ENCODE measurements around the gene SDSL. TPM values are rescaled to one million over a fixed set of nuclear protein-coding genes. Genes with fewer than 3 reads are reported as not detected.

Gene SDSL
- total and polyA plus RNA-seq, 2 of the 13 experiments (the other 11 are each of a cell fraction or from before 2014, with no cell fraction given): 1.2 to 1.7 TPM

- TF ChIP-seq, protein P1, sequence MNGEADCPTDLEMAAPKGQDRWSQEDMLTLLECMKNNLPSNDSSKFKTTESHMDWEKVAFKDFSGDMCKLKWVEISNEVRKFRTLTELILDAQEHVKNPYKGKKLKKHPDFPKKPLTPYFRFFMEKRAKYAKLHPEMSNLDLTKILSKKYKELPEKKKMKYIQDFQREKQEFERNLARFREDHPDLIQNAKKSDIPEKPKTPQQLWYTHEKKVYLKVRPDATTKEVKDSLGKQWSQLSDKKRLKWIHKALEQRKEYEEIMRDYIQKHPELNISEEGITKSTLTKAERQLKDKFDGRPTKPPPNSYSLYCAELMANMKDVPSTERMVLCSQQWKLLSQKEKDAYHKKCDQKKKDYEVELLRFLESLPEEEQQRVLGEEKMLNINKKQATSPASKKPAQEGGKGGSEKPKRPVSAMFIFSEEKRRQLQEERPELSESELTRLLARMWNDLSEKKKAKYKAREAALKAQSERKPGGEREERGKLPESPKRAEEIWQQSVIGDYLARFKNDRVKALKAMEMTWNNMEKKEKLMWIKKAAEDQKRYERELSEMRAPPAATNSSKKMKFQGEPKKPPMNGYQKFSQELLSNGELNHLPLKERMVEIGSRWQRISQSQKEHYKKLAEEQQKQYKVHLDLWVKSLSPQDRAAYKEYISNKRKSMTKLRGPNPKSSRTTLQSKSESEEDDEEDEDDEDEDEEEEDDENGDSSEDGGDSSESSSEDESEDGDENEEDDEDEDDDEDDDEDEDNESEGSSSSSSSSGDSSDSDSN (CRISPR knock-in tag; IDR thresholded peaks at IDR 0.05): no peak
- TF ChIP-seq NAIF1 (CRISPR knock-in tag; IDR thresholded peaks at IDR 0.05; ENCODE audit: borderline replicate concordance) (no peak), NFRKB (IDR thresholded peaks at IDR 0.05) (no peak), ATF6 (CRISPR knock-in tag; conservative IDR thresholded peaks at IDR 0.05) (no peak), POLR2AphosphoS5 (IDR thresholded peaks at IDR 0.05; ENCODE audit: low read depth, low read length) (no peak), ATF1 (CRISPR knock-in tag; IDR thresholded peaks at IDR 0.05) (no peak), GPN1 (CRISPR knock-in tag; IDR thresholded peaks at IDR 0.05; ENCODE audit: borderline replicate concordance) (no peak), POGK (CRISPR knock-in tag; conservative IDR thresholded peaks at IDR 0.05) (no peak), HIVEP1 (CRISPR knock-in tag; IDR thresholded peaks at IDR 0.05) (no peak), HES4 (CRISPR knock-in tag; IDR thresholded peaks at IDR 0.05; ENCODE audit: borderline replicate concordance) (no peak), ZNF18 (CRISPR knock-in tag; IDR thresholded peaks at IDR 0.05; ENCODE audit: insufficient replicate concordance) (no peak), BATF2 (CRISPR knock-in tag; IDR thresholded peaks at IDR 0.05) (no peak), MIXL1 (CRISPR knock-in tag; IDR thresholded peaks at IDR 0.05) (no peak), CCAR2 (optimal IDR thresholded peaks at IDR 0.05; ENCODE audit: low read depth, low read length) (no peak)
- TF ChIP-seq, protein P2, sequence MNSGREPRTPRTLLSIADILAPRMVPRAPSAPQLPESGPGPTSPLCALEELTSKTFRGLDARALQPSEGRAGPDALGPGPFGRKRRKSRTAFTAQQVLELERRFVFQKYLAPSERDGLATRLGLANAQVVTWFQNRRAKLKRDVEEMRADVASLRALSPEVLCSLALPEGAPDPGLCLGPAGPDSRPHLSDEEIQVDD (CRISPR knock-in tag; IDR thresholded peaks at IDR 0.05; ENCODE audit: borderline replicate concordance): no peak
- TF ChIP-seq, protein P3, sequence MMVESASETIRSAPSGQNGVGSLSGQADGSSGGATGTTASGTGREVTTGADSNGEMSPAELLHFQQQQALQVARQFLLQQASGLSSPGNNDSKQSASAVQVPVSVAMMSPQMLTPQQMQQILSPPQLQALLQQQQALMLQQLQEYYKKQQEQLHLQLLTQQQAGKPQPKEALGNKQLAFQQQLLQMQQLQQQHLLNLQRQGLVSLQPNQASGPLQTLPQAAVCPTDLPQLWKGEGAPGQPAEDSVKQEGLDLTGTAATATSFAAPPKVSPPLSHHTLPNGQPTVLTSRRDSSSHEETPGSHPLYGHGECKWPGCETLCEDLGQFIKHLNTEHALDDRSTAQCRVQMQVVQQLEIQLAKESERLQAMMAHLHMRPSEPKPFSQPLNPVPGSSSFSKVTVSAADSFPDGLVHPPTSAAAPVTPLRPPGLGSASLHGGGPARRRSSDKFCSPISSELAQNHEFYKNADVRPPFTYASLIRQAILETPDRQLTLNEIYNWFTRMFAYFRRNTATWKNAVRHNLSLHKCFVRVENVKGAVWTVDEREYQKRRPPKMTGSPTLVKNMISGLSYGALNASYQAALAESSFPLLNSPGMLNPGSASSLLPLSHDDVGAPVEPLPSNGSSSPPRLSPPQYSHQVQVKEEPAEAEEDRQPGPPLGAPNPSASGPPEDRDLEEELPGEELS (CRISPR knock-in tag; IDR thresholded peaks at IDR 0.05): peak; percentile 80
Measured at GRCh38 chr12:113418213-113418879, 3.8 kb upstream of the SDSL start (continued).
